ENCODE data around the gene SAMD13. TPM values are rescaled to one million over a fixed set of nuclear protein-coding genes. Genes with fewer than 3 reads are reported as not detected.

The SAMD13 gene
- total and polyA plus RNA-seq, 2 donors (not counting 3 experiments of a cell fraction or from before 2014, with no cell fraction given): 1.2 to 4.8 TPM

DNA sequence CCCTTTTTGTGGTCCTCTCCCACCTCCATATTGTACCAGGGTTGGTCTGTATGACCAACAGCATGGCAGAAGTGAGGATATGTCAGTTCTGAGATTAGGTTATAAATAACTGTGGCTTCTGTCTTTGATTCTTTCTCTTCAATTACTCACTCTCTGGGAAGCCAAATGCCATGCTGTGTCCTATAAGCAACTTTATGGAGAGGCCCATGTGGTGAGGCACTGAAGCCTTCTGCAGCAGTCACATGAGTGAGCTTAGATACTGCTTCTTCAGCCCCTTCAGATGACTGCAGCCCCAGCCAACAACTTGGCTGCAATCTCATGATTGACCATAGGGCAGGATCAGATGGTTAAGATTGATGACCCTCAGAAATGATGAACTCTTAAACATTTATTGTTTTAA lies 34.0 kb upstream of the SAMD13 start:
- no peak overlapping the region for H2AFZ ChIP-seq (ENCODE audit: low read depth, low read length)
- H3K4me1 ChIP-seq (ENCODE audit: control insufficient read depth, extremely low read depth, insufficient read depth, low read length): peaks cover 5% of the 10 kb centered on the region
- no peaks in the 10 kb centered on the region for H3K9me3 ChIP-seq (replicated peaks; ENCODE audit: control insufficient read depth, insufficient read depth, low read length)
- FAIRE-seq (no peak), DNase-seq (ENCODE audit: low read depth, low spot score) (no peak)
- ChIA-PET CTCF (no interaction called here), POLR2A (no interaction called here)
- dilution Hi-C loops (cut with MboI; ENCODE audit: extremely low pct_ligation_motif_present, low sequenced_read_pairs): no loop called here
- no peaks in the 10 kb centered on the region for H3K9me1 ChIP-seq (replicated peaks; ENCODE audit: control insufficient read depth, extremely low read depth, insufficient read depth, low read length)
- TF ChIP-seq EZH2 (IDR thresholded peaks at IDR 0.05; ENCODE audit: borderline replicate concordance, low read depth, low read length, severe bottlenecking): no peak
- no peak for TF ChIP-seq JUN (IDR thresholded peaks at IDR 0.05; ENCODE audit: borderline replicate concordance, insufficient read depth, insufficient read length, low read depth)
- TF ChIP-seq POLR2A (IDR thresholded peaks at IDR 0.05; ENCODE audit: low read depth, low read length): no peak
- TF ChIP-seq POLR2AphosphoS5 (IDR thresholded peaks at IDR 0.05; ENCODE audit: insufficient read depth, low read depth, low read length): no peak
- TF ChIP-seq MAX (IDR thresholded peaks at IDR 0.05; ENCODE audit: insufficient read depth, insufficient read length): no peak
- TF ChIP-seq CTCF (IDR thresholded peaks at IDR 0.05; ENCODE audit: extremely low read depth in 1 of 2, insufficient read depth in 1 of 2, low read depth in 1 of 2, low read length in 2 of 2): no peak
- TF ChIP-seq MYC (IDR thresholded peaks at IDR 0.05; ENCODE audit: low read depth, low read length): no peak
- no peak for TF ChIP-seq GATA2 (IDR thresholded peaks at IDR 0.05; ENCODE audit: insufficient read depth, insufficient read length, low read depth, low read length)
- TF ChIP-seq FOS (IDR thresholded peaks at IDR 0.05; ENCODE audit: borderline replicate concordance, insufficient read depth, low read length): no peak
- H4K20me1 ChIP-seq (replicated peaks; ENCODE audit: control insufficient read depth, extremely low read depth, insufficient read depth, low read length): no peaks in the 10 kb centered on the region
- no TSS peak for BruUV-seq (replicated peaks)
- no peak overlapping the region for H3K9ac ChIP-seq (replicated peaks; ENCODE audit: extremely low read depth, insufficient read depth, low read length)
- no peaks in the 10 kb centered on the region for H3K36me3 ChIP-seq (ENCODE audit: control insufficient read depth in 2 of 2, extremely low read depth in 1 of 2, insufficient read depth in 2 of 2, low read length in 2 of 2)
- intact Hi-C loops (cut with micrococcal nuclease): no loop called here
- H3K4me3 ChIP-seq (replicated peaks in 1 of 3; ENCODE audit: insufficient read depth in 1 of 3, low read depth in 1 of 3, low read length in 3 of 3): no peak overlapping the region
- no peaks in the 10 kb centered on the region for H3K27me3 ChIP-seq (ENCODE audit: control insufficient read depth in 2 of 2, insufficient read depth in 2 of 2, low read length in 2 of 2)
- no peaks in the 10 kb centered on the region for H3K79me2 ChIP-seq (ENCODE audit: control insufficient read depth, insufficient read depth, low read length)
- no peak overlapping the region for H3K27ac ChIP-seq (ENCODE audit: insufficient read depth, low read depth, low read length)
- H3K4me2 ChIP-seq (ENCODE audit: insufficient read depth, low read length): no peak overlapping the region

Measured in endothelial cell of umbilical vein (primary cell).